H1 (cell line): ENCODE data around the gene WWC1. TPM values are rescaled to one million over a fixed set of nuclear protein-coding genes. Genes with fewer than 3 reads are reported as not detected.

Source experiments
- USF2 ChIP-seq: IDR thresholded peaks from 2 replicates; pipeline ENCODE4 v1.6.1; 2011; ENCODE audit warnings: low read length, improper control_type of control experiment
- polyA plus RNA-seq, 7 experiments: library from polyadenylated mRNA; depleted of rRNA in 3 of 7; stranded (reverse) in 5 of 7; unstranded in 2 of 7; fragments of >200 nt in 5 of 7; fragments of 200-250 nt in 2 of 7; gene quantifications; 1 replicate in 5 of 7; 2 replicates in 1 of 7; 4 replicates in 1 of 7; pipeline versions ENCODE4 v1.2.1 to v1.2.3, GENCODE V29; 2011 to 2013; ENCODE audit warnings: missing spikeins in 2 of 7, mixed read lengths in 2 of 7
- total RNA-seq: library from RNA; stranded (reverse); fragmentation: NEBNext Ultra II Directional; extraction: Animal tissue kit (Norgen Biotek cat#: 25700); gene quantifications from 2 replicates; pipeline ENCODE4 v1.2.1, GENCODE V29; 2021

WWC1 gene
- total and polyA plus RNA-seq, 2 of the 8 experiments (the other 6 are each of a cell fraction or from before 2014, with no cell fraction given) = 16.4 to 41.1 TPM

DNA sequence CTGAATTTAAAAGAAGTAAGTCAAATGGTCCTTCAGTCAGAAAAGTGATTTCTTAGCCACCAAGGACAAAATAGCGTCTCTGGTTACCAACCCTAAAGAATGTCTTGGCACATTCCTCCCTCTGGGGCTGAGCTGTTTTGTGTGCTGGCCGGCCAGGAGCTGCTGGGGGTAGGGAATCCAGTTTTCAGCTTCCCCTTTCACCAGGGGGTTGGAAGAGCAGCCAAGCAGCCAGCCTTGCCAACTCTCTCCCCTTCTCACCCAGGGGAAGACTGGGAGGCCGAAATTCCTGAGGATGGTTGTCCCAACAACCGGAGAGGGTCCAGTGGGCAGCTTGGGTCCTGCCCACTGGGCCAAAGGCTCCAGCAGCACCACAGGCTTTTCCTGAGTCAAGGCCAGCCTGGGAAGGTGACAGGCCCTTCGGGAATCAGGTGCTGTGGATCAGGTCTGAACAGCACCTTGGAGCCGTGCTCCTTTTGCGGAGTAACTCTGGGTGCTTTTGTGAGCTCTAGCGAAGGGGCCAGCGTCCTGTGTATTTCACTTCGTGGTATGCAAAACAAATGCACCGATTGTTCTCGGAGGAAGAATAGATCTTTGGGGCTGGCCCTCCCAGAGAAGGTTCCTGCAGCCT lies 4.2 kb downstream of the WWC1 start (continued):
- no peak for TF ChIP-seq USF2
